IPS-18a (cell line): ENCODE measurements around the gene TAF8.

ENCODE experiments used
- H3K27ac ChIP-seq: one replicate; pipeline ENCODE4 v1.5.1; 2013; ENCODE audit warnings: low read length
- H3K27me3 ChIP-seq: one replicate; pipeline ENCODE4 v1.6.1; 2013; ENCODE audit warnings: mild to moderate bottlenecking, low read length; ENCODE audit not compliant: control insufficient read depth, insufficient read depth
- H3K36me3 ChIP-seq: one replicate; pipeline ENCODE4 v1.6.1; 2013; ENCODE audit warnings: low read depth, low read length; ENCODE audit not compliant: control insufficient read depth
- H3K4me1 ChIP-seq: one replicate; pipeline ENCODE4 v1.6.1; 2013; ENCODE audit warnings: low read depth, low read length; ENCODE audit not compliant: control insufficient read depth
- H3K4me3 ChIP-seq: one replicate; pipeline ENCODE4 v1.5.1; 2013; ENCODE audit warnings: low read length
- H3K9ac ChIP-seq: one replicate; pipeline ENCODE4 v1.6.1; 2013; ENCODE audit warnings: mild to moderate bottlenecking, low read length, moderate library complexity
- H3K9me3 ChIP-seq: one replicate; pipeline ENCODE4 v1.6.1; 2013; ENCODE audit warnings: low read depth, low read length; ENCODE audit not compliant: control insufficient read depth

Gene TAF8

GRCh38 chr6:42046464-42047212, 3.7 kb upstream of the TAF8 start:
- Histone ChIP-seq H3K27me3 (peaks cover 74% of the 10 kb centered on the region), H3K9me3 (no peaks in the 10 kb centered on the region), H3K9ac (no peak overlapping the region), H3K36me3 (no peaks in the 10 kb centered on the region), H3K4me1 (peaks cover 16% of the 10 kb centered on the region), H3K4me3 (no peak overlapping the region), H3K27ac (no peak overlapping the region)

GRCh38 chr6:42047213-42047590, 3.1 kb upstream of the TAF8 start:
- Histone ChIP-seq H3K9ac (no peak overlapping the region), H3K4me3 (no peak overlapping the region), H3K9me3 (no peaks in the 10 kb centered on the region), H3K27ac (no peak overlapping the region), H3K4me1 (peaks cover 16% of the 10 kb centered on the region), H3K36me3 (no peaks in the 10 kb centered on the region), H3K27me3 (peaks cover 74% of the 10 kb centered on the region)

- Histone ChIP-seq H3K9me3 (no peaks in the 10 kb centered on the region), H3K27me3 (peaks cover 72% of the 10 kb centered on the region), H3K36me3 (peaks cover 5% of the 10 kb centered on the region), H3K4me1 (peaks cover 16% of the 10 kb centered on the region), H3K27ac (no peak overlapping the region), H3K9ac (peak overlapping the region; percentile 49), H3K4me3 (peak overlapping the region; percentile 64)
Observed at GRCh38 chr6:42047790-42048405, 2.4 kb upstream of the TAF8 start.

- Histone ChIP-seq H3K27me3 (peaks cover 58% of the 10 kb centered on the region), H3K4me3 (peak overlapping the region; percentile 88), H3K4me1 (peaks cover 16% of the 10 kb centered on the region), H3K9me3 (no peaks in the 10 kb centered on the region), H3K27ac (no peak overlapping the region), H3K36me3 (peaks cover 17% of the 10 kb centered on the region), H3K9ac (no peak overlapping the region)
Observed at GRCh38 chr6:42049116-42049809, 1.1 kb upstream of the TAF8 start.

GRCh38 chr6:42049948-42050296, 402 bp upstream of the TAF8 start:
- Histone ChIP-seq H3K4me1 (peaks cover 16% of the 10 kb centered on the region), H3K9me3 (no peaks in the 10 kb centered on the region), H3K27ac (no peak overlapping the region), H3K27me3 (peaks cover 51% of the 10 kb centered on the region), H3K36me3 (peaks cover 17% of the 10 kb centered on the region), H3K4me3 (peak overlapping the region; percentile 88), H3K9ac (no peak overlapping the region)

GRCh38 chr6:42051268-42051653, 937 bp downstream of the TAF8 start:
- peaks cover 4% of the 10 kb centered on the region for H3K4me1 ChIP-seq
- peak overlapping the region; percentile 88 for H3K4me3 ChIP-seq
- H3K9me3 ChIP-seq: no peaks in the 10 kb centered on the region
- peaks cover 29% of the 10 kb centered on the region for H3K36me3 ChIP-seq
- peak overlapping the region; percentile 95 for H3K9ac ChIP-seq
- H3K27me3 ChIP-seq: peaks cover 38% of the 10 kb centered on the region
- H3K27ac ChIP-seq: no peak overlapping the region

GRCh38 chr6:42053601-42054000, 3.3 kb downstream of the TAF8 start:
- Histone ChIP-seq H3K9ac (no peak overlapping the region), H3K4me3 (no peak overlapping the region), H3K4me1 (peaks cover 4% of the 10 kb centered on the region), H3K9me3 (no peaks in the 10 kb centered on the region), H3K27me3 (peaks cover 15% of the 10 kb centered on the region), H3K36me3 (peaks cover 45% of the 10 kb centered on the region), H3K27ac (no peak overlapping the region)

- Histone ChIP-seq H3K9me3 (no peaks in the 10 kb centered on the region), H3K4me1 (no peaks in the 10 kb centered on the region), H3K27ac (no peak overlapping the region), H3K9ac (no peak overlapping the region), H3K36me3 (peaks cover 58% of the 10 kb centered on the region), H3K27me3 (no peaks in the 10 kb centered on the region), H3K4me3 (no peak overlapping the region)
Observed at GRCh38 chr6:42059743-42060142, 9.4 kb downstream of the TAF8 start.

- Histone ChIP-seq H3K9ac (no peak overlapping the region), H3K4me1 (no peaks in the 10 kb centered on the region), H3K27ac (no peak overlapping the region), H3K9me3 (no peaks in the 10 kb centered on the region), H3K4me3 (no peak overlapping the region), H3K36me3 (peaks cover 62% of the 10 kb centered on the region), H3K27me3 (no peaks in the 10 kb centered on the region)
Observed at GRCh38 chr6:42066156-42066675, 15.9 kb downstream of the TAF8 start.

- H3K27me3 ChIP-seq: no peaks in the 10 kb centered on the region
- H3K27ac ChIP-seq: no peak overlapping the region
- H3K9ac ChIP-seq: no peak overlapping the region
- no peaks in the 10 kb centered on the region for H3K9me3 ChIP-seq
- no peak overlapping the region for H3K4me3 ChIP-seq
- no peaks in the 10 kb centered on the region for H3K4me1 ChIP-seq
- H3K36me3 ChIP-seq: peaks cover 65% of the 10 kb centered on the region
Observed at GRCh38 chr6:42068173-42068572, 17.8 kb downstream of the TAF8 start.

- H3K27ac ChIP-seq: no peak overlapping the region
- H3K4me1 ChIP-seq: no peaks in the 10 kb centered on the region
- no peaks in the 10 kb centered on the region for H3K27me3 ChIP-seq
- H3K9me3 ChIP-seq: no peaks in the 10 kb centered on the region
- no peak overlapping the region for H3K4me3 ChIP-seq
- peaks cover 71% of the 10 kb centered on the region for H3K36me3 ChIP-seq
- H3K9ac ChIP-seq: no peak overlapping the region
Observed at GRCh38 chr6:42068872-42069522, 18.7 kb downstream of the TAF8 start.
